Pancreas (tissue), 10 donors: Measurements from ENCODE around the gene ASB7. TPM values are rescaled to one million over a fixed set of nuclear protein-coding genes. Genes with fewer than 3 reads are reported as not detected.

Experiments used
- ATAC-seq, 4 donors: fragments of 200-7000 bp; cut with Tn5 transposase; one replicate each; pipeline versions ENCODE4 v1.8.0 to v1.9.1; 2020; ENCODE audit warnings: mild to moderate bottlenecking in 4 of 4, moderate library complexity in 4 of 4
- DNase-seq, 6 donors: peaks; one replicate each; pipeline ENCODE4 v3.0.0-alpha.2; 2020
- FAIRE-seq: peaks from 2 replicates; lab custom pipeline; 2012; peaks lifted over from hg19 to GRCh38; lab: Jason Lieb, UNC
- H3K27ac ChIP-seq, 4 donors: fragments of 200-600 bp; sonication (generic); 1 replicate in 3 of 4; 2 replicates in 1 of 4; pipeline versions ENCODE4 v1.5.0 to v1.8.0; 2020
- H3K27me3 ChIP-seq, 4 donors: fragments of 200-600 bp; one replicate each; pipeline ENCODE4 v1.8.0; 2021
- H3K36me3 ChIP-seq, 3 donors: fragments of 200-600 bp; sonication (generic) in 1 of 3; one replicate each; pipeline versions ENCODE4 v1.5.0 to v1.8.0; 2020 to 2021
- H3K4me1 ChIP-seq, 3 donors: fragments of 200-600 bp; one replicate each; pipeline ENCODE4 v1.8.0; 2021
- H3K4me3 ChIP-seq, 4 donors: fragments of 200-600 bp; sonication (generic) in 2 of 4; one replicate each; pipeline versions ENCODE4 v1.5.0 to v1.8.0; 2020 to 2021
- H3K9me3 ChIP-seq, 4 donors: fragments of 200-600 bp; one replicate each; pipeline ENCODE4 v1.8.0; 2021
- WGBS, 2 donors: extraction: QIAGEN DNeasy Blood & Tissue Kit; methylation state at CpG; one replicate each; pipeline ENCODE4 v1.1.7; 2013; 5-methylcytosine and 5-hydroxymethylcytosine counted together
- intact Hi-C, 3 donors: fragments of 100-400 bp; cut with DNase I; formaldehyde crosslinking; loops; one replicate each; pipeline versions ENCODE4 v1.11.1 to v1.14.2; 2022
- polyA plus RNA-seq, 2 donors: library from polyadenylated mRNA; stranded (reverse); fragments of 200-250 nt; gene quantifications; one replicate each; pipeline ENCODE4 v1.2.3, GENCODE V29; 2013
- total RNA-seq, 6 donors: library from RNA; stranded (reverse); fragmentation: NEBNext Ultra II Directional in 4 of 6; extraction: Animal tissue kit (Norgen Biotek cat#: 25700) in 4 of 6; gene quantifications; one replicate each; pipeline versions ENCODE4 v1.2.1 to v1.2.4, GENCODE V29; 2021 to 2023
- TF ChIP-seq, protein P1 (sequence below), 4 donors: fragments of 200-600 bp; sonication (generic) in 3 of 4; IDR thresholded peaks; one replicate each; pipeline versions ENCODE4 v1.5.0 to v1.8.0; 2021; ENCODE audit warnings: antibody characterized with exemption in 4 of 4
- donor health status: healthy with polysubstance abuse.
- donor health status: DM: no; HTN: no; CAD: no; lungs with moderate emphysema.
- donor health status: DM: no; HTN: no; CAD: no.
- donor health status: control.
- donor health status: control.
- donor health status: Bipolar disorder and iron deficiency.
- donor health status: DM: yes; HTN: yes; CAD: no.
- donor health status: DM: no; HTN: no; CAD: no.
- donor health status: DM: no; HTN: no; CAD: no.
- donor health status: DM: yes; HTN: yes; CAD: no.

ASB7 gene
- total and polyA plus RNA-seq, 8 donors: 1.9 to 7.8 (median 4.4) TPM

DNA sequence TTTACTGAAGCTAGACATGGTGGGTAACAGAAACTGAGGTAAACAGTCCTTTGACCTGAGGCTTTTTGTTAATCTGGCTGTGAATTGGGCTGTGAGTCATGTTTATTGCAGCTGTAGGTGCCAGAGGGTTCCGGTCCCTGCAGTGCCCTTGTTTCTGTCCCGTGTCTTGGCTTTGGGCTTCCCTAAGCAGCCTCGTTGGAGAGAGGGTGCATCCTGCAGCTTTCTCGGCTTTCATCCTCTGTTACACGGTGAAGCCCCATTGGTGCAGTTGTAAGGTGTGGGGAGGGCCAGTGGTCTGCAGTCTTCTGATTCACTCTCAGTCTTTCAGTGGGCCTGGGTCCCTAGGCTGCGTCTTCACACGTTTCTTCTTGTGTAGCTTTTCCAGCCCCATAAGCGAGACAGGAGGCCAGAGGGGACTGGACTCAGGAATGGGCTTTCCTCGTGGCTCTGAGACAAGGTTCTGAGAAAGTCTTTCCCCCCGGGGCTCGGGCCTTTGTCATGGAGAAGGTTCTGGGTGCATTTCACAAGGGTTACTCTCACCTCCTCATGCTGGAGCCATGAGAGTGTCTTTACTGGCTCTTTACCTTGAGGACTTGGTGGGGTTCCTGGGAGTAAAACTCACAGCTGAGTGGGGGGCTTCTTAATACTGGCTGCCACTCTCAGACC lies 33.1 kb downstream of the ASB7 start:
- H3K4me3 ChIP-seq: no peak overlapping the region
- no peaks in the 10 kb centered on the region for H3K36me3 ChIP-seq
- H3K27ac ChIP-seq: no peak overlapping the region
- H3K4me1 ChIP-seq: no peaks in the 10 kb centered on the region
- FAIRE-seq (no peak), ATAC-seq (peak in 1 of 4 donors; percentile 12), DNase-seq (no peak)
- H3K9me3 ChIP-seq: no peaks in the 10 kb centered on the region
- intact Hi-C loops: no loop called here
- TF ChIP-seq, protein P1, sequence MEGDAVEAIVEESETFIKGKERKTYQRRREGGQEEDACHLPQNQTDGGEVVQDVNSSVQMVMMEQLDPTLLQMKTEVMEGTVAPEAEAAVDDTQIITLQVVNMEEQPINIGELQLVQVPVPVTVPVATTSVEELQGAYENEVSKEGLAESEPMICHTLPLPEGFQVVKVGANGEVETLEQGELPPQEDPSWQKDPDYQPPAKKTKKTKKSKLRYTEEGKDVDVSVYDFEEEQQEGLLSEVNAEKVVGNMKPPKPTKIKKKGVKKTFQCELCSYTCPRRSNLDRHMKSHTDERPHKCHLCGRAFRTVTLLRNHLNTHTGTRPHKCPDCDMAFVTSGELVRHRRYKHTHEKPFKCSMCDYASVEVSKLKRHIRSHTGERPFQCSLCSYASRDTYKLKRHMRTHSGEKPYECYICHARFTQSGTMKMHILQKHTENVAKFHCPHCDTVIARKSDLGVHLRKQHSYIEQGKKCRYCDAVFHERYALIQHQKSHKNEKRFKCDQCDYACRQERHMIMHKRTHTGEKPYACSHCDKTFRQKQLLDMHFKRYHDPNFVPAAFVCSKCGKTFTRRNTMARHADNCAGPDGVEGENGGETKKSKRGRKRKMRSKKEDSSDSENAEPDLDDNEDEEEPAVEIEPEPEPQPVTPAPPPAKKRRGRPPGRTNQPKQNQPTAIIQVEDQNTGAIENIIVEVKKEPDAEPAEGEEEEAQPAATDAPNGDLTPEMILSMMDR (IDR thresholded peaks at IDR 0.05): no peak
- 86 to 87% methylated on average over 11 of the region's 11 CpGs for WGBS, 2 donors
- no peaks in the 10 kb centered on the region for H3K27me3 ChIP-seq

DNA sequence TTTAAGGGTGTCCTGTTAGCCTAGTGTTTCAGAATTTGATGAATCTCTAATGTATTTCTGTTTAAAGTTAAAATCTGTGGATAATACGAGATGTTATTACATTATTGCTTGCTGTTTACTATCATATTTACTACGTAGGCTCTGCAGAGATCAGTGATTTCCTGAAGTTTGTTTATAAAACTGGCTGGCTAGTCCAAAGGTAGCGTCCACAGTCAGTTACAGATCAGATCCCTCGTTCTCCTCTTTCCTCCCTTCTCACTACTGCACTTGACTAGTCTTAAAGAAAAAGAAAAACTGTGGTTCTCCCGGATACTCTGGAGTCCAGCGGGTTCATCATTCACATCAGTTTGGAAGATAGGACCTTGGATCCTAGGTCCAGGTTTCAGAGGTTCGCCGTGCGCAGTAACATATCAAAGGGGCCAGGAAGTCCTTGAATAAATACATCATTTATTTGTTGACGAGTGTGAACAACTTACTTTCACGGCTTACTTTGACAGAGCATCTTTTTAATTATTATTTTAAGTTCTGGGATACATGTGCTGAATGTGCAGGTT lies 35.9 kb downstream of the ASB7 start:
- H3K27me3 ChIP-seq: no peaks in the 10 kb centered on the region
- TF ChIP-seq, protein P1 (IDR thresholded peaks at IDR 0.05): no peak
- no peaks in the 10 kb centered on the region for H3K9me3 ChIP-seq
- ATAC-seq: no peak
- intact Hi-C loops: no loop called here
- no peak for FAIRE-seq
- no peaks in the 10 kb centered on the region for H3K36me3 ChIP-seq
- DNase-seq: no peak
- no peak overlapping the region for H3K4me3 ChIP-seq
- 88 to 90% methylated on average over 11 of the region's 11 CpGs for WGBS, 2 donors
- no peak overlapping the region for H3K27ac ChIP-seq
- H3K4me1 ChIP-seq: no peaks in the 10 kb centered on the region

DNA sequence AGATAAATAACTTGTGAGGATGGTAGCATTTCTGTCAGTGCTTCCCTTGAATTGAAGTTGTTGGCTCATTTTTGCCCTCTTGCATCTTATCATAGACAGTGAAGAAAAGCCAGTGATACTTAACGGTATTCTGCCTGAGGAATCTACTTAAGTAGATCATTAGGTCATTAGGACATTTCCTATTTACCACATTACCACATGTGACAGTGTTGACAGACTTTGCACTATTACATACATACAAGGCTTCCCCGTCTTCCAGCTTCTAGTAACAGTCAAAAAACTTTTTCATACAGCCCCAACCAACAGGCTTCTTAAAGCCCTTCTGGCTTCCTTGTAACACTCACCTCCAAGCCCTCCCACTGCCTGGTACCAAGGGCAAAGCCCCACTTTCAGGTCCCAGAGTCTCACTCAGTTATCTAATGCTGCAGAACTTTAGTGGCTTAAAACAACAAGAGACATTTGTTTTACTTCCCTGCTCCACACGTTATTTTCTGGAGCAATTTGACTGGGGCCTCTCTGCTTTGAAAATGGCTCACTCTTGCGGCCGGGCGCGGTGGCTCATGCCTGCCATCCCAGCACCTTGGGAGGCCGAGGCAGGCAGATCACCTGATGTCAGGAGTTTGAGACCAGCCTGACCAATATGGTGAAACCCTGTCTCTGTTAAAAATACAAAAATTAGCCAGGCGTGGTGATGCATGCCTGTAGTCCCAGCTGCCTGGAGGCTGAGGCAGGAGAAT lies 40.0 kb downstream of the ASB7 start:
- DNase-seq (no peak), ATAC-seq (no peak), FAIRE-seq (no peak)
- whole genome bisulfite sequencing, 2 donors: 84 to 87% methylated on average over 9 of the region's 9 CpGs
- Histone ChIP-seq H3K4me3 (no peak overlapping the region), H3K36me3 (no peaks in the 10 kb centered on the region), H3K27me3 (no peaks in the 10 kb centered on the region), H3K9me3 (no peaks in the 10 kb centered on the region), H3K4me1 (no peaks in the 10 kb centered on the region), H3K27ac (no peak overlapping the region)
- intact Hi-C loops: no loop called here
- TF ChIP-seq, protein P1 (IDR thresholded peaks at IDR 0.05): no peak

DNA sequence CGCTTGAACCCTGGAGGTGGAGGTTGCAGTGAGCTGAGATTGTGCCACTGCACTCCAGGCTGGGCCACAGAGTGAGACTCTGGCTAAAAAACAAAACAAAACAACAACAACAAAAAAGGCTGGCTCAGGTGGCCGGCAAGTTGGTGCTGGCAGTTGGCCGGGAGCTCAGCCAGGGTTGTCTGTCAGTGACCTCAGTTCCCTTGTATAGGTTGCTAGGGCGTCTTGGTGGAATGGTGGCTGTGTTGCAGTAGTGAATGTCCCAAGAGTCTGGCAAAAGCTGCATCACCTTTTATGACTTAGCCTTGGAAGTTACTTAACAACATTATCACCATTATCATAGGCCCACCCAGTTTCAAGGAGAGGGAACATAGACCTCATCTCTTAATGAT lies 40.6 kb downstream of the ASB7 start:
- 79 to 97% methylated on average over 4 of the region's 4 CpGs for WGBS, 2 donors
- TF ChIP-seq, protein P1 (IDR thresholded peaks at IDR 0.05): no peak
- H3K27ac ChIP-seq: no peak overlapping the region
- no peaks in the 10 kb centered on the region for H3K36me3 ChIP-seq
- H3K4me3 ChIP-seq: no peak overlapping the region
- H3K27me3 ChIP-seq: no peaks in the 10 kb centered on the region
- ATAC-seq (no peak), FAIRE-seq (no peak), DNase-seq (no peak)
- no peaks in the 10 kb centered on the region for H3K4me1 ChIP-seq
- intact Hi-C loops: no loop called here
- no peaks in the 10 kb centered on the region for H3K9me3 ChIP-seq
